HepG2 (cell line): ENCODE results near the gene NPB. TPM values are rescaled to one million over a fixed set of nuclear protein-coding genes. Genes with fewer than 3 reads are reported as not detected.

Experiments used
- DNMT1 ChIP-seq: sonication (generic); formaldehyde crosslinking; IDR thresholded peaks from 2 replicates; pipeline ENCODE4 v1.5.1; 2020; ENCODE audit warnings: mild to moderate bottlenecking, missing genetic modification reagents
- FOXK2 ChIP-seq: fragments of 450-650 bp; IDR thresholded peaks from 2 replicates; pipeline ENCODE4 v1.6.1; 2016
- MAFF ChIP-seq: IDR thresholded peaks from 2 replicates; pipeline ENCODE4 v1.6.1; 2011; ENCODE audit warnings: low read depth, low read length, improper control_type of control experiment
- NFIC ChIP-seq: IDR thresholded peaks from 2 replicates; pipeline ENCODE4 v1.6.1; 2012; ENCODE audit warnings: mild to moderate bottlenecking, low read length, inconsistent platforms
- POLR2G ChIP-seq: fragments of 200-400 bp; formaldehyde crosslinking; IDR thresholded peaks from 2 replicates; pipeline ENCODE4 v1.6.1; 2018; ENCODE audit warnings: mild to moderate bottlenecking, low read depth, low read length, moderate library complexity
- SIN3B ChIP-seq: fragments of 150-350 bp; IDR thresholded peaks from 2 replicates; pipeline ENCODE4 v1.6.1; 2014; ENCODE audit warnings: low read length
- THAP11 ChIP-seq: IDR thresholded peaks from 2 replicates; pipeline ENCODE4 v1.6.1; 2016; ENCODE audit warnings: missing biosample characterization, missing genetic modification reagents
- TOPORS ChIP-seq: sonication (generic); formaldehyde crosslinking; IDR thresholded peaks from 2 replicates; pipeline ENCODE4 v1.8.0; 2023; ENCODE audit warnings: mild to moderate bottlenecking, missing genetic modification reagents
- TRIM24 ChIP-seq: sonication (generic); formaldehyde crosslinking; IDR thresholded peaks from 2 replicates; pipeline ENCODE4 v1.8.0; 2022; ENCODE audit warnings: mild to moderate bottlenecking, missing genetic modification reagents
- TSC22D2 ChIP-seq: sonication (generic); formaldehyde crosslinking; IDR thresholded peaks from 2 replicates; pipeline ENCODE4 v1.5.1; 2020; ENCODE audit warnings: missing genetic modification reagents, mild to moderate bottlenecking, borderline replicate concordance
- ZBTB4 ChIP-seq: sonication (generic); formaldehyde crosslinking; IDR thresholded peaks from 2 replicates; pipeline ENCODE4 v1.4.0; 2020; ENCODE audit warnings: missing genetic modification reagents, mild to moderate bottlenecking, borderline replicate concordance
- ZBTB7A ChIP-seq: sonication (generic); formaldehyde crosslinking; IDR thresholded peaks from 2 replicates; pipeline ENCODE4 v1.8.0; 2022; ENCODE audit warnings: mild to moderate bottlenecking, missing genetic modification reagents
- ZFX ChIP-seq: sonication (generic); formaldehyde crosslinking; IDR thresholded peaks from 2 replicates; pipeline ENCODE4 v1.4.0; 2020; ENCODE audit warnings: mild to moderate bottlenecking, low read depth, missing genetic modification reagents, moderate library complexity
- ZNF232 ChIP-seq: sonication (generic); formaldehyde crosslinking; IDR thresholded peaks from 2 replicates; pipeline ENCODE4 v1.4.0; 2020; ENCODE audit warnings: missing genetic modification reagents, borderline replicate concordance
- ZNF235 ChIP-seq: sonication (generic); formaldehyde crosslinking; IDR thresholded peaks from 2 replicates; pipeline ENCODE4 v1.8.1; 2023; ENCODE audit warnings: mild to moderate bottlenecking, missing genetic modification reagents, borderline replicate concordance
- ZNF326 ChIP-seq: sonication (generic); formaldehyde crosslinking; IDR thresholded peaks from 2 replicates; pipeline ENCODE4 v1.4.0; 2020; ENCODE audit warnings: missing genetic modification reagents, borderline replicate concordance
- ZNF510 ChIP-seq: sonication (generic); formaldehyde crosslinking; IDR thresholded peaks from 2 replicates; pipeline ENCODE4 v1.4.0; 2020; ENCODE audit warnings: low read depth, mild to moderate bottlenecking, missing genetic modification reagents
- ZNF549 ChIP-seq: sonication (generic); formaldehyde crosslinking; IDR thresholded peaks from 2 replicates; pipeline ENCODE4 v1.5.0; 2020; ENCODE audit warnings: missing genetic modification reagents
- ZNF567 ChIP-seq: sonication (generic); formaldehyde crosslinking; IDR thresholded peaks from 2 replicates; pipeline ENCODE4 v1.8.1; 2023; ENCODE audit warnings: mild to moderate bottlenecking, missing genetic modification reagents, borderline replicate concordance
- ZNF652 ChIP-seq: IDR thresholded peaks from 2 replicates; pipeline ENCODE4 v1.6.1; 2016; ENCODE audit warnings: low read depth, borderline replicate concordance
- ZNF737 ChIP-seq: sonication (generic); formaldehyde crosslinking; IDR thresholded peaks from 2 replicates; pipeline ENCODE4 v1.5.0; 2020; ENCODE audit warnings: missing genetic modification reagents, mild to moderate bottlenecking, borderline replicate concordance
- ZNF788 ChIP-seq: sonication (generic); formaldehyde crosslinking; IDR thresholded peaks from 2 replicates; pipeline ENCODE4 v1.5.0; 2020; ENCODE audit warnings: mild to moderate bottlenecking, missing genetic modification reagents, borderline replicate concordance
- polyA plus RNA-seq, 8 experiments: library from polyadenylated mRNA; depleted of rRNA in 3 of 8; stranded (reverse) in 7 of 8; unstranded in 1 of 8; fragments of >200 nt; fragmentation: Illumina TruSeq in 4 of 8; extraction: Trizol in 4 of 8; gene quantifications; 2 replicates each; pipeline versions ENCODE4 v1.2.1 to v1.2.3, GENCODE V29; 2011 to 2016; ENCODE audit warnings: low read depth in 4 of 8, missing spikeins in 1 of 8, mixed read lengths in 1 of 8; ENCODE audit not compliant: insufficient read depth in 1 of 8
- total RNA-seq, 5 experiments: library from RNA; depleted of rRNA; stranded (reverse); fragments of >200 nt; fragmentation: Illumina TruSeq; extraction: Trizol; gene quantifications; 2 replicates each; pipeline ENCODE4 v1.2.3, GENCODE V29; 2016; ENCODE audit warnings: low read depth in 1 of 5
- TF ChIP-seq, protein P1 (sequence below): sonication (generic); formaldehyde crosslinking; IDR thresholded peaks from 2 replicates; pipeline ENCODE4 v1.4.0; 2020; ENCODE audit warnings: mild to moderate bottlenecking, missing genetic modification reagents
- TF ChIP-seq, protein P2 (sequence below): sonication (generic); IDR thresholded peaks from 2 replicates; pipeline ENCODE4 v1.6.1; 2016; ENCODE audit warnings: low read depth, borderline replicate concordance
- TF ChIP-seq, protein P3 (sequence below): sonication (generic); formaldehyde crosslinking; IDR thresholded peaks from 2 replicates; pipeline ENCODE4 v1.4.0; 2020; ENCODE audit warnings: missing genetic modification reagents

NPB gene
- total and polyA plus RNA-seq, 2 of the 13 experiments (the other 11 are each of a cell fraction or from before 2014, with no cell fraction given), result 0.11 to 0.93 TPM

DNA sequence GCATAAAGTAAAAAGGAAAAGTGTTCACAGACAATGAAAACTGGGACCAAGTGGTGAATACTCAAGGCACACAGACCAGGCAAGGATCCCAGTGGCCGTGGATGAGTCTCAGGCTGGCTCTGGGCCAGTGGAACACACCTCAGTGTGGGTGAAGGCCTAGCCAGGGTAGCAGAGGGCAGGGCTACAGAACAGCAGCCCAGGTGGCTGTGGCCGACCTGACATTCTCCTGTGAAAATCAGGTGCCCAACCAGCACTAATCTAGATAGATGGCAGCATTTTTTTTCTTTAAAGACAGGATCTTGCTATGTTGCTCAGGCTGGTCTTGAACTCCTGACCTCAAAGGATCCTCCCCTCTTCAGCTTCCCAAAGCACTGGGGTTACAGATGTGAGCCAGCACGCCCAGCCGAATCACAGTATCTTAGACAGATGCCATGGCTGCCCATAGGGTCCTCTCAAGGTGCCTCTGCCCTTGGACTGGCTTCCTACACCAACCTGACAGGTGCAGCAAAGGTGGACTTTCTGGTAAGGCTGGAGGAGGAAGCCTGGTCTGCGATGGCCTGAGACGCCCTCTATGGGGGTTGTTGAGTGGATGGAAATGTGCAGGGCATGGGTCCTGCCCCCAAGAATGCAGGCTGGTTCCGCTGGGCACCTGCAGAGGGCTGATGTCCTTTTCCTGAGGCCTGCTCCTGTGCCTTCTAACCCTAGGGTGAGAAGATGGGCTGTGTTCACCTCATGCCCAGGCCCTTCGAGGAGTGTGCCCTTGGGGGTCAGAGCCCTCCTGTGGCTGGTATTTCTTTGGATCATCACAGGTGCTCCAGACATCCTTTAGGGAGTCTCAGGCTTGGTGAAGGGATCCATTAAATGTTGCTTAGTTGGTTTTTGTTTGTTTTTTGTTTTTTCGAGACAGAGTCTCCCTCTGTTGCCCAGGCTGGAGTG lies 37.9 kb upstream of the NPB start (continued):
- TF ChIP-seq ZNF788 (CRISPR knock-in tag) (no peak), DNMT1 (CRISPR knock-in tag) (no peak), ZNF567 (CRISPR knock-in tag) (no peak), ZNF510 (CRISPR knock-in tag) (no peak), ZBTB7A (no peak), MAFF (no peak), THAP11 (no peak), NFIC (no peak), ZNF235 (CRISPR knock-in tag) (no peak), TOPORS (no peak), POLR2G (peak; percentile 31; the same call in 1 of the 2 replicates), TSC22D2 (CRISPR knock-in tag) (0 out of 2 replicates have a peak, but pooled peaks have one; percentile 31), ZNF652 (CRISPR knock-in tag) (no peak), SIN3B (no peak), FOXK2 (no peak), ZNF232 (CRISPR knock-in tag) (no peak), ZNF737 (CRISPR knock-in tag) (no peak), TRIM24 (no peak), ZBTB4 (no peak), ZFX (0 out of 2 replicates have a peak, but pooled peaks have one; percentile 17), ZNF326 (CRISPR knock-in tag) (peak; percentile 68), ZNF549 (CRISPR knock-in tag) (no peak)
- TF ChIP-seq, protein P1, sequence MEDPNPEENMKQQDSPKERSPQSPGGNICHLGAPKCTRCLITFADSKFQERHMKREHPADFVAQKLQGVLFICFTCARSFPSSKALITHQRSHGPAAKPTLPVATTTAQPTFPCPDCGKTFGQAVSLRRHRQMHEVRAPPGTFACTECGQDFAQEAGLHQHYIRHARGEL, result no peak
- TF ChIP-seq, protein P2, sequence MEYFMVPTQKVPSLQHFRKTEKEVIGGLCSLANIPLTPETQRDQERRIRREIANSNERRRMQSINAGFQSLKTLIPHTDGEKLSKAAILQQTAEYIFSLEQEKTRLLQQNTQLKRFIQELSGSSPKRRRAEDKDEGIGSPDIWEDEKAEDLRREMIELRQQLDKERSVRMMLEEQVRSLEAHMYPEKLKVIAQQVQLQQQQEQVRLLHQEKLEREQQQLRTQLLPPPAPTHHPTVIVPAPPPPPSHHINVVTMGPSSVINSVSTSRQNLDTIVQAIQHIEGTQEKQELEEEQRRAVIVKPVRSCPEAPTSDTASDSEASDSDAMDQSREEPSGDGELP, result no peak
- TF ChIP-seq, protein P3, sequence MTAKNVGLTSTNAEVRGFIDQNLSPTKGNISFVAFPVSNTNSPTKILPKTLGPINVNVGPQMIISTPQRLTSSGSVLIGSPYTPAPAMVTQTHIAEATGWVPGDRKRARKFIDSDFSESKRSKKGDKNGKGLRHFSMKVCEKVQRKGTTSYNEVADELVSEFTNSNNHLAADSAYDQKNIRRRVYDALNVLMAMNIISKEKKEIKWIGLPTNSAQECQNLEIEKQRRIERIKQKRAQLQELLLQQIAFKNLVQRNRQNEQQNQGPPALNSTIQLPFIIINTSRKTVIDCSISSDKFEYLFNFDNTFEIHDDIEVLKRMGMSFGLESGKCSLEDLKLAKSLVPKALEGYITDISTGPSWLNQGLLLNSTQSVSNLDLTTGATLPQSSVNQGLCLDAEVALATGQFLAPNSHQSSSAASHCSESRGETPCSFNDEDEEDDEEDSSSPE (CRISPR knock-in tag), result 0 out of 2 replicates have a peak, but pooled peaks have one; percentile 2
